Measurements from ENCODE around the gene TTF2. TPM values are rescaled to one million over a fixed set of nuclear protein-coding genes. Genes with fewer than 3 reads are reported as not detected.

The TTF2 gene
- total RNA-seq, 4 donors from 2014 or later = 9.7 to 15.2 (median 12.2) TPM

- Histone ChIP-seq H3K4me1 (peaks cover 0 to 4% of the 10 kb centered on the region in 2 donors), H3K27ac (no peak overlapping the region), H3K4me3 (no peak overlapping the region), H3K9me3 (no peaks in the 10 kb centered on the region), H3K27me3 (no peaks in the 10 kb centered on the region), H3K36me3 (no peaks in the 10 kb centered on the region)
- no peak for TF ChIP-seq CTCF (IDR thresholded peaks at IDR 0.05 in 4 of 5, conservative IDR thresholded peaks at IDR 0.05 in 1 of 5)
- TF ChIP-seq POLR2A (IDR thresholded peaks at IDR 0.05) = no peak
- DNase-seq (no peak), ATAC-seq (no peak)
- in situ Hi-C loops (cut with MboI; ENCODE audit: low sequenced_read_pairs in 4 of 4) = loop anchor here in 1 of 4 donors (25.0 kb wide), 1 partner anchor 438 kb away; no protein-coding TSS in a partner anchor
- intact Hi-C loops (cut with DNase I; ENCODE audit: low total_unique reads) = no loop called here
These were observed 34.6 kb upstream of the TTF2 start for GRCh38 chr1:117025568-117025967.

GRCh38 chr1:117026361-117026760, 33.8 kb upstream of the TTF2 start:
- no peaks in the 10 kb centered on the region for H3K9me3 ChIP-seq
- H3K27me3 ChIP-seq = no peaks in the 10 kb centered on the region
- DNase-seq (no peak), ATAC-seq (no peak)
- H3K36me3 ChIP-seq = no peaks in the 10 kb centered on the region
- in situ Hi-C loops (cut with MboI; ENCODE audit: low sequenced_read_pairs in 4 of 4) = loop anchor here in 1 of 4 donors (25.0 kb wide), 1 partner anchor 439 kb away; no protein-coding TSS in a partner anchor
- no peak overlapping the region for H3K4me3 ChIP-seq
- H3K27ac ChIP-seq = no peak overlapping the region
- peaks cover 0 to 4% of the 10 kb centered on the region in 2 donors for H3K4me1 ChIP-seq
- no peak for TF ChIP-seq CTCF (IDR thresholded peaks at IDR 0.05 in 4 of 5, conservative IDR thresholded peaks at IDR 0.05 in 1 of 5)
- TF ChIP-seq POLR2A (IDR thresholded peaks at IDR 0.05) = no peak
- intact Hi-C loops (cut with DNase I; ENCODE audit: low total_unique reads) = no loop called here

- intact Hi-C loops (cut with DNase I; ENCODE audit: low total_unique reads) = no loop called here
- TF ChIP-seq POLR2A (IDR thresholded peaks at IDR 0.05) (no peak), CTCF (IDR thresholded peaks at IDR 0.05 in 4 of 5, conservative IDR thresholded peaks at IDR 0.05 in 1 of 5) (no peak)
- in situ Hi-C loops (cut with MboI; ENCODE audit: low sequenced_read_pairs in 4 of 4) = loop anchor here in 1 of 4 donors (25.0 kb wide), 1 partner anchor 442 kb away; no protein-coding TSS in a partner anchor
- Histone ChIP-seq H3K4me3 (no peak overlapping the region), H3K27me3 (no peaks in the 10 kb centered on the region), H3K9me3 (no peaks in the 10 kb centered on the region), H3K4me1 (peaks cover 0 to 4% of the 10 kb centered on the region in 2 donors), H3K27ac (no peak overlapping the region), H3K36me3 (no peaks in the 10 kb centered on the region)
- ATAC-seq = no peak
- DNase-seq = no peak
These were observed 30.4 kb upstream of the TTF2 start for GRCh38 chr1:117029685-117030084.

GRCh38 chr1:117030271-117030877, 29.8 kb upstream of the TTF2 start:
- intact Hi-C loops (cut with DNase I; ENCODE audit: low total_unique reads) = no loop called here
- peaks cover 0 to 4% of the 10 kb centered on the region in 2 donors for H3K4me1 ChIP-seq
- no peak overlapping the region for H3K27ac ChIP-seq
- DNase-seq (no peak), ATAC-seq (no peak)
- H3K4me3 ChIP-seq = no peak overlapping the region
- no peaks in the 10 kb centered on the region for H3K36me3 ChIP-seq
- TF ChIP-seq POLR2A (IDR thresholded peaks at IDR 0.05) (no peak), CTCF (IDR thresholded peaks at IDR 0.05 in 4 of 5, conservative IDR thresholded peaks at IDR 0.05 in 1 of 5) (no peak)
- in situ Hi-C loops (cut with MboI; ENCODE audit: low sequenced_read_pairs in 4 of 4) = loop anchor here in 1 of 4 donors (25.0 kb wide), 1 partner anchor 443 kb away; no protein-coding TSS in a partner anchor
- H3K27me3 ChIP-seq = no peaks in the 10 kb centered on the region
- H3K9me3 ChIP-seq = no peaks in the 10 kb centered on the region
